ENCODE measurements around the gene ADK. TPM values are rescaled to one million over a fixed set of nuclear protein-coding genes. Genes with fewer than 3 reads are reported as not detected.

ADK gene
- total and polyA plus RNA-seq, 2 of the 13 experiments (the other 11 are each of a cell fraction or from before 2014, with no cell fraction given), result 48.6 to 79.1 TPM

DNA sequence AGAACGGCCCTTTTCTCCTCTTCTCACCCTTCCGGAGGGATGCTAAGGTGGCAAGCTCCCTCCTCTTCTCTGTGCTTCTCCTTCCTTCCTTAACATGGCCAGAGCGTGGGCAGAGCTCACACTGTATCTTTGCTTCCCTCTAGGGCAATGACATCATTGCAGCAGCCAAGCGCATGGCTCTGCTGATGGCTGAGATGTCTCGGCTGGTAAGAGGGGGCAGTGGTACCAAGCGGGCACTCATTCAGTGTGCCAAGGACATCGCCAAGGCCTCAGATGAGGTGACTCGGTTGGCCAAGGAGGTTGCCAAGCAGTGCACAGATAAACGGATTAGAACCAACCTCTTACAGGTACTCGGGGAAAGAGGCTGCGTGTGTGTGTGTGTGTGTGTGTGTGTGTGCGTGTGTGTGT is 37.0 kb upstream of the ADK start:
- no peaks in the 10 kb centered on the region for H3K4me1 ChIP-seq (ENCODE audit: insufficient read depth, low read length)
- H3K9me3 ChIP-seq (ENCODE audit: low read length), result no peaks in the 10 kb centered on the region
- TF ChIP-seq ZNF280B (CRISPR knock-in tag; IDR thresholded peaks at IDR 0.05; ENCODE audit: borderline replicate concordance) (no peak), ZMYM4 (CRISPR knock-in tag; IDR thresholded peaks at IDR 0.05) (no peak), HIVEP1 (CRISPR knock-in tag; IDR thresholded peaks at IDR 0.05) (no peak), ATF7 (IDR thresholded peaks at IDR 0.05) (peak; percentile 18; the same call in 1 of the 2 replicates), ATF7 (CRISPR knock-in tag; IDR thresholded peaks at IDR 0.05) (no peak), EZH2 (conservative IDR thresholded peaks at IDR 0.05; ENCODE audit: low read depth, low read length) (no peak)
- WGBS (ENCODE audit: low lambda C conversion rate), result 96% methylated on average over 12 of the region's 12 CpGs
- no peaks in the 10 kb centered on the region for H4K20me1 ChIP-seq (ENCODE audit: insufficient read depth, low read length)
- FAIRE-seq (no peak), DNase-seq (ENCODE audit: low spot score) (no peak), ATAC-seq (no peak)
- no peak overlapping the region for H3K27ac ChIP-seq (ENCODE audit: extremely low read length, insufficient read depth, low read length)
- no peak overlapping the region for H3K9ac ChIP-seq (ENCODE audit: insufficient read depth, low read depth, low read length)
- no TSS peak for BruUV-seq (replicated peaks)
- POLR2A ChIA-PET, result no interaction called here
- no peaks in the 10 kb centered on the region for H3K79me2 ChIP-seq (ENCODE audit: insufficient read depth, low read length)
- in situ Hi-C loops (cut with HindIII; ENCODE audit: extremely low pct_ligation_motif_present, low pct_unique_long_range_greater_than_20kb), result no loop called here
- no peak overlapping the region for H3K4me3 ChIP-seq (replicated peaks in 1 of 3; ENCODE audit: insufficient read depth in 1 of 3, low read depth in 2 of 3, low read length in 3 of 3)
- CTCF ChIA-PET (ENCODE audit: low intra/inter-chr PET ratio, low total read pairs), result no interaction called here
- H3K4me2 ChIP-seq (ENCODE audit: low read depth, low read length), result no peak overlapping the region
- no peaks in the 10 kb centered on the region for H3K27me3 ChIP-seq (ENCODE audit: control insufficient read depth in 1 of 2, insufficient read depth in 2 of 2, low read length in 2 of 2)
- H2AFZ ChIP-seq (ENCODE audit: low read length), result no peak overlapping the region
- H3K36me3 ChIP-seq (replicated peaks in 1 of 2; ENCODE audit: control insufficient read depth in 1 of 2, insufficient read depth in 2 of 2, low read length in 2 of 2), result peaks cover 24 to 95% of the 10 kb centered on the region in 2 experiments
- intact Hi-C loops (cut with micrococcal nuclease; ENCODE audit: unreplicated experiment), result no loop called here

GRCh38 chr10:74117738-74118137 is 33.3 kb upstream of the ADK start:
- no peak for TF ChIP-seq RFXAP (CRISPR knock-in tag; IDR thresholded peaks at IDR 0.05; ENCODE audit: borderline replicate concordance)
- no peak for TF ChIP-seq JARID2 (CRISPR knock-in tag; IDR thresholded peaks at IDR 0.05; ENCODE audit: insufficient replicate concordance)
- TF ChIP-seq, protein P1, sequence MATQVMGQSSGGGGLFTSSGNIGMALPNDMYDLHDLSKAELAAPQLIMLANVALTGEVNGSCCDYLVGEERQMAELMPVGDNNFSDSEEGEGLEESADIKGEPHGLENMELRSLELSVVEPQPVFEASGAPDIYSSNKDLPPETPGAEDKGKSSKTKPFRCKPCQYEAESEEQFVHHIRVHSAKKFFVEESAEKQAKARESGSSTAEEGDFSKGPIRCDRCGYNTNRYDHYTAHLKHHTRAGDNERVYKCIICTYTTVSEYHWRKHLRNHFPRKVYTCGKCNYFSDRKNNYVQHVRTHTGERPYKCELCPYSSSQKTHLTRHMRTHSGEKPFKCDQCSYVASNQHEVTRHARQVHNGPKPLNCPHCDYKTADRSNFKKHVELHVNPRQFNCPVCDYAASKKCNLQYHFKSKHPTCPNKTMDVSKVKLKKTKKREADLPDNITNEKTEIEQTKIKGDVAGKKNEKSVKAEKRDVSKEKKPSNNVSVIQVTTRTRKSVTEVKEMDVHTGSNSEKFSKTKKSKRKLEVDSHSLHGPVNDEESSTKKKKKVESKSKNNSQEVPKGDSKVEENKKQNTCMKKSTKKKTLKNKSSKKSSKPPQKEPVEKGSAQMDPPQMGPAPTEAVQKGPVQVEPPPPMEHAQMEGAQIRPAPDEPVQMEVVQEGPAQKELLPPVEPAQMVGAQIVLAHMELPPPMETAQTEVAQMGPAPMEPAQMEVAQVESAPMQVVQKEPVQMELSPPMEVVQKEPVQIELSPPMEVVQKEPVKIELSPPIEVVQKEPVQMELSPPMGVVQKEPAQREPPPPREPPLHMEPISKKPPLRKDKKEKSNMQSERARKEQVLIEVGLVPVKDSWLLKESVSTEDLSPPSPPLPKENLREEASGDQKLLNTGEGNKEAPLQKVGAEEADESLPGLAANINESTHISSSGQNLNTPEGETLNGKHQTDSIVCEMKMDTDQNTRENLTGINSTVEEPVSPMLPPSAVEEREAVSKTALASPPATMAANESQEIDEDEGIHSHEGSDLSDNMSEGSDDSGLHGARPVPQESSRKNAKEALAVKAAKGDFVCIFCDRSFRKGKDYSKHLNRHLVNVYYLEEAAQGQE (IDR thresholded peaks at IDR 0.05; ENCODE audit: borderline replicate concordance in 1 of 2, low read depth in 1 of 2, low read length in 2 of 2), result no peak
- no peak for TF ChIP-seq RXRA (CRISPR knock-in tag; IDR thresholded peaks at IDR 0.05)
- no peak for TF ChIP-seq ZNF777 (CRISPR knock-in tag; IDR thresholded peaks at IDR 0.05)
- FAIRE-seq, result no peak
- Histone ChIP-seq H3K4me2 (ENCODE audit: low read depth, low read length) (no peak overlapping the region), H3K9me3 (ENCODE audit: low read length) (no peaks in the 10 kb centered on the region), H3K36me3 (replicated peaks in 1 of 2; ENCODE audit: control insufficient read depth in 1 of 2, insufficient read depth in 2 of 2, low read length in 2 of 2) (peaks cover 16 to 87% of the 10 kb centered on the region in 2 experiments), H3K79me2 (ENCODE audit: insufficient read depth, low read length) (no peaks in the 10 kb centered on the region), H2AFZ (ENCODE audit: low read length) (no peak overlapping the region), H3K27ac (ENCODE audit: extremely low read length, insufficient read depth, low read length) (no peak overlapping the region), H4K20me1 (ENCODE audit: insufficient read depth, low read length) (no peaks in the 10 kb centered on the region), H3K4me1 (ENCODE audit: insufficient read depth, low read length) (no peaks in the 10 kb centered on the region), H3K27me3 (ENCODE audit: control insufficient read depth in 1 of 2, insufficient read depth in 2 of 2, low read length in 2 of 2) (no peaks in the 10 kb centered on the region), H3K4me3 (replicated peaks in 1 of 3; ENCODE audit: insufficient read depth in 1 of 3, low read depth in 2 of 3, low read length in 3 of 3) (no peak overlapping the region), H3K9ac (ENCODE audit: insufficient read depth, low read depth, low read length) (no peak overlapping the region)
- ATAC-seq, result no peak
- no peak for DNase-seq (ENCODE audit: low spot score)
- BruUV-seq (replicated peaks), result no TSS peak
- intact Hi-C loops (cut with micrococcal nuclease; ENCODE audit: unreplicated experiment) (no loop called here), in situ Hi-C loops (cut with HindIII; ENCODE audit: extremely low pct_ligation_motif_present, low pct_unique_long_range_greater_than_20kb) (no loop called here)
- ChIA-PET POLR2A (no interaction called here), CTCF (ENCODE audit: low intra/inter-chr PET ratio, low total read pairs) (no interaction called here)
- 95% methylated on average over 3 of the region's 4 CpGs for WGBS (ENCODE audit: low lambda C conversion rate)
